Measurements from ENCODE around the gene KCNMA1. TPM values are rescaled to one million over a fixed set of nuclear protein-coding genes. Genes with fewer than 3 reads are reported as not detected.

Gene KCNMA1
- total RNA-seq, 3 donors from 2014 or later (not counting 1 experiment from before 2014, with no cell fraction given): 0.40 to 1.8 (median 0.63) TPM

- TF ChIP-seq CTCF (IDR thresholded peaks at IDR 0.05): no peak
- WGBS (ENCODE audit: insufficient coverage): 78% methylated on average over 4 of the region's 4 CpGs
- no peaks in the 10 kb centered on the region for H3K36me3 Mint-ChIP-seq
- Histone ChIP-seq H3K9me3 (ENCODE audit: control insufficient read depth, insufficient read depth, low read length) (no peaks in the 10 kb centered on the region), H3K36me3 (ENCODE audit: control insufficient read depth, insufficient read depth, low read length) (no peaks in the 10 kb centered on the region), H3K4me3 (ENCODE audit: low read length) (no peak overlapping the region), H3K4me1 (ENCODE audit: control insufficient read depth, insufficient read depth, low read length) (no peaks in the 10 kb centered on the region), H3K27me3 (ENCODE audit: control insufficient read depth, insufficient read depth, low read length) (no peaks in the 10 kb centered on the region), H3K27ac (ENCODE audit: low read length) (no peak overlapping the region)
- intact Hi-C loops (cut with micrococcal nuclease): no loop called here
- H3K27me3 Mint-ChIP-seq (ENCODE audit: low read depth in 2 of 2): peaks cover 9 to 14% of the 10 kb centered on the region in 2 donors
- ATAC-seq: no peak
- H3K27ac Mint-ChIP-seq: no peak overlapping the region
- H3K4me3 Mint-ChIP-seq: no peak overlapping the region
- H3K9me3 Mint-ChIP-seq: no peaks in the 10 kb centered on the region
- DNase-seq: no peak
- no peaks in the 10 kb centered on the region for H3K4me1 Mint-ChIP-seq
Measured at GRCh38 chr10:77149001-77149400, 488.6 kb downstream of the KCNMA1 start.

GRCh38 chr10:77147871-77148270 is 489.7 kb downstream of the KCNMA1 start:
- H3K4me1 ChIP-seq (ENCODE audit: control insufficient read depth, insufficient read depth, low read length): no peaks in the 10 kb centered on the region
- no peaks in the 10 kb centered on the region for H3K36me3 ChIP-seq (ENCODE audit: control insufficient read depth, insufficient read depth, low read length)
- no peak overlapping the region for H3K27ac ChIP-seq (ENCODE audit: low read length)
- H3K9me3 Mint-ChIP-seq: no peaks in the 10 kb centered on the region
- peaks cover 9 to 25% of the 10 kb centered on the region in 2 donors for H3K27me3 Mint-ChIP-seq (ENCODE audit: low read depth in 2 of 2)
- no peak for TF ChIP-seq CTCF (IDR thresholded peaks at IDR 0.05)
- 87% methylated on average over 1 of the region's 1 CpG for WGBS (ENCODE audit: insufficient coverage)
- no peak overlapping the region for H3K27ac Mint-ChIP-seq
- no peak for ATAC-seq
- intact Hi-C loops (cut with micrococcal nuclease): no loop called here
- H3K36me3 Mint-ChIP-seq: no peaks in the 10 kb centered on the region
- no peaks in the 10 kb centered on the region for H3K9me3 ChIP-seq (ENCODE audit: control insufficient read depth, insufficient read depth, low read length)
- DNase-seq: no peak
- H3K4me1 Mint-ChIP-seq: no peaks in the 10 kb centered on the region
- no peak overlapping the region for H3K4me3 Mint-ChIP-seq
- no peak overlapping the region for H3K4me3 ChIP-seq (ENCODE audit: low read length)
- no peaks in the 10 kb centered on the region for H3K27me3 ChIP-seq (ENCODE audit: control insufficient read depth, insufficient read depth, low read length)

GRCh38 chr10:77146712-77147336 is 490.8 kb downstream of the KCNMA1 start:
- H3K27ac Mint-ChIP-seq: no peak overlapping the region
- Histone ChIP-seq H3K4me3 (ENCODE audit: low read length) (no peak overlapping the region), H3K9me3 (ENCODE audit: control insufficient read depth, insufficient read depth, low read length) (no peaks in the 10 kb centered on the region), H3K27ac (ENCODE audit: low read length) (no peak overlapping the region), H3K27me3 (ENCODE audit: control insufficient read depth, insufficient read depth, low read length) (no peaks in the 10 kb centered on the region), H3K36me3 (ENCODE audit: control insufficient read depth, insufficient read depth, low read length) (no peaks in the 10 kb centered on the region), H3K4me1 (ENCODE audit: control insufficient read depth, insufficient read depth, low read length) (no peaks in the 10 kb centered on the region)
- no peaks in the 10 kb centered on the region for H3K4me1 Mint-ChIP-seq
- no peak for TF ChIP-seq CTCF (IDR thresholded peaks at IDR 0.05)
- no peak for ATAC-seq
- intact Hi-C loops (cut with micrococcal nuclease): no loop called here
- H3K9me3 Mint-ChIP-seq: no peaks in the 10 kb centered on the region
- H3K27me3 Mint-ChIP-seq (ENCODE audit: low read depth in 2 of 2): peaks cover 4 to 29% of the 10 kb centered on the region in 2 donors
- DNase-seq: no peak
- WGBS (ENCODE audit: insufficient coverage): 89% methylated on average over 3 of the region's 5 CpGs
- H3K4me3 Mint-ChIP-seq: no peak overlapping the region
- no peaks in the 10 kb centered on the region for H3K36me3 Mint-ChIP-seq

GRCh38 chr10:77144656-77145055 is 493.0 kb downstream of the KCNMA1 start:
- no peak overlapping the region for H3K4me3 ChIP-seq (ENCODE audit: low read length)
- H3K4me1 ChIP-seq (ENCODE audit: control insufficient read depth, insufficient read depth, low read length): no peaks in the 10 kb centered on the region
- H3K4me1 Mint-ChIP-seq: no peaks in the 10 kb centered on the region
- ATAC-seq: no peak
- no peaks in the 10 kb centered on the region for H3K9me3 ChIP-seq (ENCODE audit: control insufficient read depth, insufficient read depth, low read length)
- H3K27me3 Mint-ChIP-seq (ENCODE audit: low read depth in 2 of 2): peaks cover 12 to 38% of the 10 kb centered on the region in 2 donors
- no peak overlapping the region for H3K27ac Mint-ChIP-seq
- intact Hi-C loops (cut with micrococcal nuclease): no loop called here
- no peaks in the 10 kb centered on the region for H3K36me3 ChIP-seq (ENCODE audit: control insufficient read depth, insufficient read depth, low read length)
- H3K27me3 ChIP-seq (ENCODE audit: control insufficient read depth, insufficient read depth, low read length): no peaks in the 10 kb centered on the region
- no peak for TF ChIP-seq CTCF (IDR thresholded peaks at IDR 0.05)
- H3K36me3 Mint-ChIP-seq: no peaks in the 10 kb centered on the region
- H3K4me3 Mint-ChIP-seq: no peak overlapping the region
- WGBS (ENCODE audit: insufficient coverage): 87% methylated on average over 3 of the region's 3 CpGs
- DNase-seq: no peak
- no peak overlapping the region for H3K27ac ChIP-seq (ENCODE audit: low read length)
- no peaks in the 10 kb centered on the region for H3K9me3 Mint-ChIP-seq
